Gastrocnemius medialis (tissue), 4 donors: ENCODE results near the gene HEXD.

ENCODE experiments used
- CTCF ChIP-seq, 5 experiments: fragments of 450-650 bp in 3 of 5; fragments of 200-600 bp in 2 of 5; sonication (generic) in 2 of 5; IDR thresholded peaks in 4 of 5; conservative IDR thresholded peaks in 1 of 5; 1 replicate in 4 of 5; 2 replicates in 1 of 5; pipeline ENCODE4 v1.5.1; 2016 to 2019; ENCODE audit warnings: antibody characterized with exemption in 5 of 5, mild to moderate bottlenecking in 3 of 5, moderate library complexity in 3 of 5
- POLR2A ChIP-seq, 2 donors: fragments of 450-650 bp; IDR thresholded peaks; one replicate each; pipeline ENCODE4 v1.6.1; 2017; ENCODE audit warnings: antibody characterized with exemption in 2 of 2, mild to moderate bottlenecking in 2 of 2, moderate library complexity in 2 of 2

- TF ChIP-seq CTCF (IDR thresholded peaks at IDR 0.05 in 4 of 5, conservative IDR thresholded peaks at IDR 0.05 in 1 of 5) (no peak), POLR2A (IDR thresholded peaks at IDR 0.05) (no peak)
Observed at GRCh38 chr17:82397449-82398335, 20.5 kb upstream of the HEXD start.
